GM12878 (cell line): ENCODE results near the gene TMEM138. TPM values are rescaled to one million over a fixed set of nuclear protein-coding genes. Genes with fewer than 3 reads are reported as not detected.

Experiments used
- ATAC-seq: fragments of 200-7000 bp; cut with Tn5 transposase; 3 replicates; pipeline ENCODE4 v1.9.1; 2020; ENCODE audit warnings: mild to moderate bottlenecking, moderate library complexity
- BruUV-seq: library from RNA; stranded (reverse); fragments of 400-500 nt; replicated peaks from 2 replicates; lab custom pipeline; 2021; lab: Mats Ljungman, UMichigan
- CTCF ChIA-PET: fragments of 300-600 bp; sonication (Branson Sonifier 250); formaldehyde crosslinking; extraction: SDS; loops from one replicate; lab custom pipeline; 2021; ENCODE audit warnings: inconsistent platforms; lab: Yijun Ruan, JAX
- POLR2A ChIA-PET: fragments of 350-600 bp; formaldehyde crosslinking; extraction: SDS; loops from one replicate; lab custom pipeline; 2021; ENCODE audit warnings: inconsistent platforms; lab: Charles Lee
- RAD21 ChIA-PET: fragments of 300-600 bp; sonication (Branson Sonifier 250); formaldehyde crosslinking; loops from one replicate; lab custom pipeline; 2023; ENCODE audit warnings: antibody characterized with exemption; ENCODE audit not compliant: unreplicated experiment; lab: Charles Lee
- SMC1A ChIA-PET: fragments of 300-600 bp; sonication (Branson Sonifier 250); formaldehyde crosslinking; loops from one replicate; lab custom pipeline; 2023; ENCODE audit not compliant: unreplicated experiment, uncharacterized antibody; lab: Charles Lee
- DNase-seq: peaks from one replicate; pipeline ENCODE4 v3.0.0-alpha.2; 2011; ENCODE audit warnings: low read depth, low spot score
- FAIRE-seq: peaks from 3 replicates; lab custom pipeline; 2011; peaks lifted over from hg19 to GRCh38; lab: Jason Lieb, UNC
- H2AFZ ChIP-seq: 2 replicates; pipeline ENCODE4 v1.6.0; 2011; ENCODE audit warnings: low read depth, low read length, control low read depth; ENCODE audit not compliant: control insufficient read depth
- H3K27ac ChIP-seq: 2 replicates; pipeline ENCODE4 v1.5.1; 2011; ENCODE audit warnings: control low read depth; ENCODE audit not compliant: control insufficient read depth, insufficient read depth
- H3K27me3 ChIP-seq, 2 experiments: replicated peaks in 1 of 2; 2 replicates each; pipeline versions ENCODE4 v1.6.0 to v1.6.1; 2011; ENCODE audit warnings: low read length in 1 of 2; ENCODE audit not compliant: control insufficient read depth in 2 of 2, insufficient read depth in 2 of 2
- H3K36me3 ChIP-seq, 2 experiments: 2 replicates each; pipeline ENCODE4 v1.5.1; 2011; ENCODE audit warnings: low read length in 1 of 2; ENCODE audit not compliant: control insufficient read depth in 2 of 2, insufficient read depth in 2 of 2
- H3K4me1 ChIP-seq: 2 replicates; pipeline ENCODE4 v1.6.1; 2011; ENCODE audit warnings: mild to moderate bottlenecking, low read length, moderate library complexity, mixed read lengths; ENCODE audit not compliant: control insufficient read depth, insufficient read depth
- H3K4me2 ChIP-seq: 2 replicates; pipeline ENCODE4 v1.6.0; 2011; ENCODE audit warnings: control low read depth; ENCODE audit not compliant: control insufficient read depth, insufficient read depth
- H3K4me3 ChIP-seq: fragments of 200-600 bp; sonication (generic); 2 replicates; pipeline ENCODE4 v1.5.1; 2016
- H3K79me2 ChIP-seq: 2 replicates; pipeline ENCODE4 v1.6.0; 2011; ENCODE audit warnings: low read length; ENCODE audit not compliant: control insufficient read depth, insufficient read depth
- H3K9ac ChIP-seq: 2 replicates; pipeline ENCODE4 v1.8.0; 2011; ENCODE audit warnings: low read length, control low read depth, mixed read lengths; ENCODE audit not compliant: control insufficient read depth, insufficient read depth
- H3K9me3 ChIP-seq: replicated peaks from 3 replicates; pipeline ENCODE4 v1.5.1; 2011; ENCODE audit warnings: mild to moderate bottlenecking, low read length; ENCODE audit not compliant: control insufficient read depth, insufficient read depth
- H4K20me1 ChIP-seq: 2 replicates; pipeline ENCODE4 v1.6.0; 2011; ENCODE audit not compliant: control insufficient read depth, insufficient read depth
- BMI1 ChIP-seq: fragments of 450-650 bp; IDR thresholded peaks from 2 replicates; pipeline ENCODE4 v1.6.1; 2016; ENCODE audit warnings: mild to moderate bottlenecking, moderate library complexity, borderline replicate concordance
- CEBPB ChIP-seq, 2 experiments: fragments of 150-350 bp in 1 of 2; IDR thresholded peaks; 2 replicates each; pipeline ENCODE4 v1.6.1; 2012 to 2014; ENCODE audit warnings: low read depth in 2 of 2, low read length in 2 of 2, borderline replicate concordance in 1 of 2, inconsistent platforms in 1 of 2
- CEBPZ ChIP-seq: fragments of 150-350 bp; IDR thresholded peaks from 2 replicates; pipeline ENCODE4 v1.6.1; 2016; ENCODE audit warnings: low read depth, low read length
- ELK1 ChIP-seq: IDR thresholded peaks from 2 replicates; pipeline ENCODE4 v1.6.1; 2012; ENCODE audit warnings: low read depth, low read length, improper control_type of control experiment
- EP300 ChIP-seq, 2 experiments: fragments of 150-350 bp in 1 of 2; IDR thresholded peaks; 2 replicates each; pipeline ENCODE4 v1.6.1; 2011 to 2012; ENCODE audit warnings: low read depth in 2 of 2, low read length in 2 of 2, borderline replicate concordance in 1 of 2, improper control_type of control experiment in 1 of 2, inconsistent platforms in 1 of 2; ENCODE audit not compliant: control insufficient read depth in 1 of 2
- FOS ChIP-seq: IDR thresholded peaks from 3 replicates; pipeline ENCODE4 v1.6.1; 2011; ENCODE audit warnings: borderline replicate concordance; ENCODE audit not compliant: insufficient read length; ENCODE audit errors: extremely low read depth
- GABPA ChIP-seq: IDR thresholded peaks from 2 replicates; pipeline ENCODE4 v1.6.1; 2014; ENCODE audit warnings: antibody characterized with exemption, low read depth, mild to moderate bottlenecking, inconsistent platforms
- MTA3 ChIP-seq: IDR thresholded peaks from 2 replicates; pipeline ENCODE4 v1.6.1; 2012; ENCODE audit warnings: low read length, inconsistent platforms, borderline replicate concordance
- NR2C2 ChIP-seq: IDR thresholded peaks from 2 replicates; pipeline ENCODE4 v1.6.1; 2011; ENCODE audit warnings: borderline replicate concordance, low read depth; ENCODE audit not compliant: control insufficient read depth, insufficient read length
- PKNOX1 ChIP-seq: fragments of 450-650 bp; IDR thresholded peaks from 2 replicates; pipeline ENCODE4 v1.6.1; 2016; ENCODE audit warnings: mild to moderate bottlenecking
- WRNIP1 ChIP-seq: IDR thresholded peaks from 2 replicates; pipeline ENCODE4 v1.6.1; 2011; ENCODE audit warnings: low read depth, low read length, improper control_type of control experiment, borderline replicate concordance
- WGBS: methylation state at CpG from one replicate; pipeline ENCODE4 v1.1.6; 2016; ENCODE audit warnings: low lambda C conversion rate; ENCODE audit not compliant: insufficient replicate concordance, insufficient coverage; ENCODE audit errors: missing lambda C conversion rate; 5-methylcytosine and 5-hydroxymethylcytosine counted together
- in situ Hi-C: fragments of 300-500 bp; cut with MboI; formaldehyde crosslinking; loops from 9 replicates; pipeline ENCODE4 v1.14.3; 2018; ENCODE audit warnings: mixed read lengths
- intact Hi-C: fragments of 100-400 bp; cut with micrococcal nuclease; formaldehyde crosslinking; loops from one replicate; pipeline ENCODE4 v1.14.2; 2022; ENCODE audit not compliant: unreplicated experiment
- polyA plus RNA-seq, 11 experiments: library from polyadenylated mRNA; depleted of rRNA in 4 of 11; unstranded in 6 of 11; stranded (reverse) in 5 of 11; fragments of >200 nt; fragmentation: Nextera tagmentation in 4 of 11; fragmentation: Illumina TruSeq in 1 of 11; extraction: Ambion mirVana in 4 of 11; extraction: Trizol in 1 of 11; gene quantifications; 1 replicate in 1 of 11; 2 replicates in 10 of 11; pipeline versions ENCODE4 v1.2.1 to v1.2.3, GENCODE V29; 2011 to 2016; ENCODE audit warnings: inconsistent platforms in 2 of 11, missing spikeins in 2 of 11, low read depth in 1 of 11
- total RNA-seq, 4 experiments: library from RNA; depleted of rRNA in 3 of 4; stranded (reverse); fragments of >200 nt in 3 of 4; fragmentation: Illumina TruSeq in 1 of 4; extraction: Trizol in 1 of 4; gene quantifications; 2 replicates each; pipeline versions ENCODE4 v1.2.1 to v1.2.3, GENCODE V29; 2013 to 2021

The TMEM138 gene
- total and polyA plus RNA-seq, 10 of the 15 experiments (the other 5 are each of a cell fraction or from before 2014, with no cell fraction given), result 28.5 to 116 (median 73.4) TPM

GRCh38 chr11:61354208-61354607 lies 8.0 kb upstream of the TMEM138 start:
- H3K27me3 ChIP-seq, result no peaks in the 10 kb centered on the region
- SMC1A ChIA-PET, result interaction anchor here (0.6 to 12.8 kb wide), 8 partner anchors 9 to 669 kb away, joined by 3 to 243 read pairs (median 6); partner anchors contain the start of genes DDB1, TKFC and TMEM216
- H3K4me1 ChIP-seq, result peaks cover 29% of the 10 kb centered on the region
- no peaks in the 10 kb centered on the region for H4K20me1 ChIP-seq
- no peak overlapping the region for H3K4me3 ChIP-seq
- CTCF ChIA-PET, result interaction anchor here (0.7 to 23.9 kb wide), 7 partner anchors 9 to 82 kb away, joined by 3 to 387 read pairs (median 4); partner anchors contain the start of gene TMEM216
- H3K27ac ChIP-seq, result no peak overlapping the region
- no peak overlapping the region for H2AFZ ChIP-seq
- intact Hi-C loops, result no loop called here
- in situ Hi-C loops, result no loop called here
- FAIRE-seq (no peak), DNase-seq (no peak), ATAC-seq (no peak)
- RAD21 ChIA-PET, result interaction anchor here (2.6 to 13.0 kb wide), 2 partner anchors 19 to 31 kb away, joined by 17 to 172 read pairs; partner anchors contain the start of genes DDB1 and TKFC
- no TSS peak for BruUV-seq
- H3K4me2 ChIP-seq, result peak overlapping the region; percentile 67; the same call in 1 of the 2 replicates
- no peaks in the 10 kb centered on the region for H3K9me3 ChIP-seq
- H3K36me3 ChIP-seq, result peaks cover 15 to 22% of the 10 kb centered on the region in 2 experiments
- POLR2A ChIA-PET, result interaction anchor here (0.8 to 1.6 kb wide), 3 partner anchors 10 to 81 kb away, joined by 3 to 7 read pairs (median 5); no protein-coding TSS in a partner anchor
- peaks cover 14% of the 10 kb centered on the region for H3K79me2 ChIP-seq
- H3K9ac ChIP-seq, result no peak overlapping the region
- WGBS, result 100% methylated on average over 2 of the region's 2 CpGs
- no peak for TF ChIP-seq BMI1
- no peak for TF ChIP-seq PKNOX1
- no peak for TF ChIP-seq WRNIP1
- TF ChIP-seq MTA3, result no peak
- TF ChIP-seq GABPA, result no peak
- no peak for TF ChIP-seq FOS
- no peak for TF ChIP-seq CEBPZ
- TF ChIP-seq EP300 (IDR thresholded peaks at IDR 0.05; ENCODE audit: borderline replicate concordance in 1 of 2, control insufficient read depth in 1 of 2, low read depth in 2 of 2, low read length in 2 of 2), result no peak
- TF ChIP-seq NR2C2, result no peak
- no peak for TF ChIP-seq ELK1
- no peak for TF ChIP-seq CEBPB (IDR thresholded peaks at IDR 0.05; ENCODE audit: borderline replicate concordance in 1 of 2, low read depth in 2 of 2, low read length in 2 of 2)
